ENCODE measurements around the gene EFNB2.

EFNB2 gene

GRCh38 chr13:106487129-106487528 lies 48.3 kb downstream of the EFNB2 start:
- DNase-seq (ENCODE audit: low spot score) = no peak

DNA sequence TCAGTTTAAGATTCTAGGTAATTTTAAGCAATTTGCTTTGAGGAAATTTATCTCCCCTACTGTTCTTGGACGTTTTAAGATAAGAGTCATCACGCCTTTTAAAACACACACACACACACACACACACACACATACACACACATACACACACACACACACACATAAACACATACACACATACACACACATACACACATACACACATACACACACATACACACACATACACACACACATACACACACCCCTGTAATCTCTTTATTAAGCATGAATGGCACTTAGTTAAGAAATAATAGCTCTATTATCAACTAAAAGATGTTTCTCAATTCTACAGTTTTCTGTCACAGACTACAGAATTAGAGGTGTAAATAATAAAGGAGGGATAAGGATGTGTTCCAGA lies 49.2 kb downstream of the EFNB2 start:
- no peak for DNase-seq (ENCODE audit: low spot score)

- no peak for DNase-seq (ENCODE audit: low spot score)
These were observed 50.8 kb downstream of the EFNB2 start for GRCh38 chr13:106484537-106485193.

- DNase-seq (ENCODE audit: low spot score) = no peak
These were observed 51.4 kb downstream of the EFNB2 start for GRCh38 chr13:106484084-106484483.

GRCh38 chr13:106481919-106482318 lies 53.5 kb downstream of the EFNB2 start:
- DNase-seq (ENCODE audit: low spot score) = no peak

DNA sequence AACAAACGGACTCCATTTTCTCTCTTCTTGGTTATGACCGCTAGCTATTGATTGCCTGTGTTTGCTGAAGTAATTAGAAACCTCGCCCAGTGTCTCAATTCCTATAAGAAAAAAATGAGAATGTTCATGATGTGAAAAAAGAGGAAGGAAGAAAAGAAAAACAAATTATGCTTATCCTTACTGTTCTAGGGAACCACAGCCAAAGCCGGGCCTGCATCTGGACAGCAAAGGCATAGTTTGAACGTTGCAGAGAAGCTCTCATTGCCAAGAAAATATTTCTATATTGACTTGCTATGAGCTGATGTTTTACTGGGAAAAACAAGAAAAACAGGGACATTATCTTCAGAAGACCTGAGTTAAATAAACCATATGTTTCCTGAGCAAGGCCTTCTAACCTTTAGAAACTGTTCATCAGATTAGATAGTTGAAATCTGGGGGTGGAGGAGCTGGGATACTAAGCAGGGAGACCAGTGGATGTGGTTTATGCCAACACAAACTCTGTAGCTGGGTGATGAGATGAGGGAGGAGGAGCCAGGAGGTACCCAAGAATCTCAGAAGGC lies 55.0 kb downstream of the EFNB2 start:
- no peak for DNase-seq (ENCODE audit: low spot score)

DNA sequence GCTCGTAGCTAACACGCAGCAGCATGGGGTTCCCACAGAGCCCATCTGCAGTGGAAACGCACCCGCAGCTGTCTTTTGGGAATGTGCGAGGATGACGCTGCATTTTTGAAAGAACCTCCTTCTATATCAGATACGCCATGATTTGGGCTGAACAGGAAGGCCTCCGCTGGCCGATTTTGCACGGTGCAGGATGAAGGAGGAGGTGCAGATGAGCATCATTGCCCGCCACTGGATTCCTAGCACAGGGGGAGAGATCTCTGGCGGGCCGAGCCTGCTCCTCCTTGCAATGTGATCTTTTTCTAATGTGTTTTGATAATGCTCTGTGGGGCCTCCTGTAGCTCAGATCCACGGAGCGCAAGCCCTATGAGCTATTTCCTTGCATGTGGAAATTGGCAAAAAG lies 55.5 kb downstream of the EFNB2 start:
- no peak for DNase-seq (ENCODE audit: low spot score)

GRCh38 chr13:106478116-106478515 lies 57.3 kb downstream of the EFNB2 start:
- no peak for DNase-seq (ENCODE audit: low spot score)

GRCh38 chr13:106477303-106477702 lies 58.2 kb downstream of the EFNB2 start:
- DNase-seq (ENCODE audit: low spot score) = no peak

GRCh38 chr13:106475852-106476251 lies 59.6 kb downstream of the EFNB2 start:
- DNase-seq (ENCODE audit: low spot score) = no peak

GRCh38 chr13:106474912-106475311 lies 60.5 kb downstream of the EFNB2 start:
- no peak for DNase-seq (ENCODE audit: low spot score)

GRCh38 chr13:106473154-106473553 lies 62.3 kb downstream of the EFNB2 start:
- no peak for DNase-seq (ENCODE audit: low spot score)

- no peak for DNase-seq (ENCODE audit: low spot score)
These were observed 62.8 kb downstream of the EFNB2 start for GRCh38 chr13:106472621-106473020.

- peak; percentile 53 for DNase-seq (ENCODE audit: low spot score)
These were observed 63.4 kb downstream of the EFNB2 start for GRCh38 chr13:106471957-106472543.

DNA sequence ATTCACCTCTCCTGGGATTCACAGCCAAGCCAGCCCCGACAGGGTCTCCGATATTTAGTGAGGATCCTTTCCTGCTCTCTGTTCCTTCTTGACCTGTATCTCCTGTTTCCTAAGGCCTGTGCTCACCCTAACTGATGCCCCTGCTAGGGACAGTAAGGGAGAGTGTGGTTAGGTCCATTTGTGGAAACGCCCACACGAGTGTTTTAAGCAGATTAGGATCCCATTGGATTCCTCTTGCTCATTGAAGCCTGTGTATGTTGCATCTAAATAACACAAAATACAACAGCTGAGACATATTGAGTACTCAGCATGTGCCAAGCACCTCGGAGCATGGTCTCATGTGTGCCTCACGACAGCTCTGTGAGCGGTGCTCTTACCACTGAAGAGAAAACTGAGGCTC lies 64.9 kb downstream of the EFNB2 start:
- DNase-seq (ENCODE audit: low spot score) = no peak

GRCh38 chr13:106468744-106469590 lies 66.5 kb downstream of the EFNB2 start:
- DNase-seq (ENCODE audit: low spot score) = peak; percentile 13

- no peak for DNase-seq (ENCODE audit: low spot score)
These were observed 67.3 kb downstream of the EFNB2 start for GRCh38 chr13:106468207-106468606.

DNA sequence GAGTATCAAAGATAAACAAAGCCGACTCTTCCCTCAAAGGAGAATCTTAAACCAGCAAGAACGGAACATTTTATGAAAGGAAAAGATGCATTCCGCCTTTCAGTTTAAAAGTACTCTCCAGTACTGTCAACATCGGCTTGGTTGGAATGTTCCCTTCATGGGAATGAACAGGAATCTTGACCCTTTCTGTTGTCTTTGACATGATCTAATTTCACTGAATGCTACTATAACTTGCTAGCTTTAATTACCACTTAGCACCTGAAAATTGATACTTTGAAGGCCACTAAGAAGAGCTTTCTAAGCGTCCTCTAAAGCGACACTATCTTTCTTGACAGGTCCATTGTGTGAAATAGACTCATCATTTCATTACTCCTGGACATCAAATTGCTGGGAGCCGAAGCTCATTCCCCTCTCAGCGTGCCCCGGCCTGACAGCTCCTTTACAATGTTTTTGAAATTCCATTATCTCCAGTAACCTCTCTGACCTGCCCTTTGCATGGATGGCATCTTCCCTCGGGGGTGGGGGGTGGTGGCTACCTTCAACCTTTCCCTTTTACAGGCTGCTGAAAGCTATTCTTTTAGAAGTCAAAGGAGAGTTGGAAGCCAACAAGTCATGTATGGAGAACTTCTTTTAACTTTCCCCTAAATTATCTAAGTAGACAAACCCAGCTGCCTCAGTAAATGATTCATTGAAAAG lies 67.9 kb downstream of the EFNB2 start:
- no peak for DNase-seq (ENCODE audit: low spot score)

GRCh38 chr13:106466691-106467426 lies 68.6 kb downstream of the EFNB2 start:
- peak; percentile 35 for DNase-seq (ENCODE audit: low spot score)

DNA sequence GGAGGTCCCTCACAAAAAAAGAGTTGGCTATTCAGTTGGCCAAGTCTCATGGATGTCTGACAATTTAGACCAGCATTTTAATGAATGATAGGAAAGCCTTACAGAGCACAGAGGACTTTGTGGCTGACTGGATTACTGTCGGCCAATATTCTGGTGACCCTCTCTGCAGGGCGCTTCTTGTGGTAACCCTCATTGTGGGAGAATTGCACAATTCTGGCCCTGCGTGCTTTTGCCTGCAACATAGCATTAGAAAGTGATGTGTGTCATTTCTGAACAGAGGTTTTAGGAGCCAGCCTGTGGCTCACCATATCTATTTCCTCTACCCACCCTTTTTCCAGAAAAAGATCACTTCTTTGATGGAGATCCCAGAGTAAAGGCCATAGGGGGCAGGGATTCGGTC lies 71.4 kb downstream of the EFNB2 start:
- no peak for DNase-seq (ENCODE audit: low spot score)

DNA sequence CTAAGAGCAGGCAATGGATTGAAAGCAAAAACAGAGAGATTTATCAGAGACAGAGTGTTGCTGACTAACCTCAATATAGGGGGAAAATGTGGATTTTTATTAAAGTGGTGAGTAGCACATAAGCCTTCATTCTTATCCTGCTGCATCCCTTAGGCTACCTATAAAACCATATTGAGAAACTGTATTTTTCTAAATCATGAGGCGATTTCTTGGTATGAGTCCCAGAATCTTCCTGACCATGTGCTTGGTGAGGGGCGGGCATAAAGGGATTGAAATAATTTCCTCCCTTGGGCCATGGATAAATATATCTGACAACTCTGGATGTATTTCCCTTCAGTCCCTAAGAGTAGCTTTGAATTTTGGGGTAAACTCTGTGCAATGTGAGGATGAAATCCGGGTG lies 72.8 kb downstream of the EFNB2 start:
- DNase-seq (ENCODE audit: low spot score) = no peak

Data from SK-N-DZ (cell line).